WTC11 (cell line): ENCODE data around the gene PLXNA3. TPM values are rescaled to one million over a fixed set of nuclear protein-coding genes. Genes with fewer than 3 reads are reported as not detected.

Experiments
- ATAC-seq: fragments of 200-7000 bp; cut with Tn5 transposase; 2 replicates; pipeline ENCODE4 v1.10.0; 2021; ENCODE audit warnings: mild to moderate bottlenecking, moderate library complexity
- CTCF ChIA-PET: fragments of 300-600 bp; sonication (Branson Sonifier 250); formaldehyde crosslinking; loops from one replicate; lab custom pipeline; 2021; ENCODE audit warnings: antibody characterized with exemption; lab: Charles Lee
- POLR2A ChIA-PET: fragments of 350-600 bp; sonication (Branson Sonifier 250); formaldehyde crosslinking; loops from one replicate; lab custom pipeline; 2021; ENCODE audit warnings: antibody characterized with exemption; lab: Charles Lee
- DNase-seq: peaks from one replicate; pipeline ENCODE4 v3.0.0; 2021; ENCODE audit warnings: low spot score
- H3K27ac Mint-ChIP-seq: 2 replicates; pipeline ENCODE4 v1.8.0; 2021; ENCODE audit warnings: mixed read lengths
- H3K27me3 Mint-ChIP-seq: 2 replicates; pipeline ENCODE4 v1.8.0; 2021; ENCODE audit warnings: low read depth, mild to moderate bottlenecking, moderate library complexity, mixed read lengths
- H3K36me3 Mint-ChIP-seq: 2 replicates; pipeline ENCODE4 v1.8.0; 2021; ENCODE audit warnings: mixed read lengths
- H3K4me1 Mint-ChIP-seq: 2 replicates; pipeline ENCODE4 v1.8.0; 2022; ENCODE audit warnings: mixed read lengths
- H3K4me3 Mint-ChIP-seq: 2 replicates; pipeline ENCODE4 v1.8.0; 2021; ENCODE audit warnings: mild to moderate bottlenecking, moderate library complexity, mixed read lengths
- H3K9me3 Mint-ChIP-seq: 2 replicates; pipeline ENCODE4 v1.8.0; 2021; ENCODE audit warnings: mixed read lengths
- CBFB ChIP-seq: sonication (generic); formaldehyde crosslinking; IDR thresholded peaks from 2 replicates; pipeline ENCODE4 v1.8.1; 2022; ENCODE audit warnings: mild to moderate bottlenecking, low read depth, missing genetic modification reagents
- CREB1 ChIP-seq: sonication (generic); formaldehyde crosslinking; IDR thresholded peaks from 2 replicates; pipeline ENCODE4 v1.8.0; 2023; ENCODE audit warnings: mild to moderate bottlenecking, missing genetic modification reagents
- CREM ChIP-seq: sonication (generic); formaldehyde crosslinking; IDR thresholded peaks from 2 replicates; pipeline ENCODE4 v1.8.1; 2022; ENCODE audit warnings: mild to moderate bottlenecking, missing genetic modification reagents, moderate library complexity
- E2F1 ChIP-seq: sonication (generic); formaldehyde crosslinking; IDR thresholded peaks from 2 replicates; pipeline ENCODE4 v1.8.0; 2022; ENCODE audit warnings: mild to moderate bottlenecking, missing genetic modification reagents
- ERG ChIP-seq: fragments of 250-450 bp; sonication (Bioruptor Pico); IDR thresholded peaks from 2 replicates; pipeline ENCODE4 v1.8.0; 2021; ENCODE audit warnings: mild to moderate bottlenecking
- FOXJ3 ChIP-seq: sonication (generic); formaldehyde crosslinking; IDR thresholded peaks from 2 replicates; pipeline ENCODE4 v1.9.0; 2021; ENCODE audit warnings: missing genetic modification reagents, mild to moderate bottlenecking, borderline replicate concordance
- GABPB1 ChIP-seq: sonication (generic); formaldehyde crosslinking; IDR thresholded peaks from 2 replicates; pipeline ENCODE4 v1.8.1; 2023; ENCODE audit warnings: mild to moderate bottlenecking, missing genetic modification reagents
- HMGA2 ChIP-seq: fragments of 250-450 bp; sonication (Bioruptor Pico); IDR thresholded peaks from 2 replicates; pipeline ENCODE4 v1.4.0; 2021; ENCODE audit warnings: mild to moderate bottlenecking, moderate library complexity
- HMGXB4 ChIP-seq: sonication (generic); formaldehyde crosslinking; IDR thresholded peaks from 2 replicates; pipeline ENCODE4 v1.8.1; 2023; ENCODE audit warnings: mild to moderate bottlenecking, moderate library complexity, missing genetic modification reagents
- IRF1 ChIP-seq: sonication (generic); formaldehyde crosslinking; IDR thresholded peaks from 2 replicates; pipeline ENCODE4 v1.8.0; 2023; ENCODE audit warnings: missing genetic modification reagents
- JUN ChIP-seq: sonication (generic); formaldehyde crosslinking; IDR thresholded peaks from 2 replicates; pipeline ENCODE4 v1.8.0; 2023; ENCODE audit warnings: mild to moderate bottlenecking, missing genetic modification reagents
- NFE2L1 ChIP-seq: sonication (generic); formaldehyde crosslinking; IDR thresholded peaks from 2 replicates; pipeline ENCODE4 v1.8.1; 2023; ENCODE audit warnings: missing genetic modification reagents
- NR2C2 ChIP-seq: sonication (generic); formaldehyde crosslinking; IDR thresholded peaks from 2 replicates; pipeline ENCODE4 v1.8.0; 2022; ENCODE audit warnings: mild to moderate bottlenecking, missing genetic modification reagents
- OVOL2 ChIP-seq: fragments of 250-450 bp; sonication (Bioruptor Pico); IDR thresholded peaks from 2 replicates; pipeline ENCODE4 v1.9.0; 2021; ENCODE audit warnings: mild to moderate bottlenecking, borderline replicate concordance
- ZBTB43 ChIP-seq: sonication (generic); formaldehyde crosslinking; IDR thresholded peaks from 2 replicates; pipeline ENCODE4 v1.8.1; 2023; ENCODE audit warnings: mild to moderate bottlenecking, missing genetic modification reagents
- ZMAT4 ChIP-seq: fragments of 250-450 bp; sonication (Bioruptor Pico); IDR thresholded peaks from 2 replicates; pipeline ENCODE4 v1.9.0; 2021; ENCODE audit warnings: mild to moderate bottlenecking
- ZNF263 ChIP-seq: sonication (generic); formaldehyde crosslinking; IDR thresholded peaks from 2 replicates; pipeline ENCODE4 v1.8.1; 2022; ENCODE audit warnings: low read depth, mild to moderate bottlenecking, moderate library complexity, missing genetic modification reagents
- ZNF317 ChIP-seq: sonication (generic); formaldehyde crosslinking; IDR thresholded peaks from 2 replicates; pipeline ENCODE4 v1.8.1; 2023; ENCODE audit warnings: low read depth, mild to moderate bottlenecking, moderate library complexity, missing genetic modification reagents, borderline replicate concordance
- ZNF416 ChIP-seq: fragments of 250-450 bp; sonication (Bioruptor Pico); IDR thresholded peaks from 2 replicates; pipeline ENCODE4 v1.9.0; 2021; ENCODE audit warnings: mild to moderate bottlenecking, inconsistent platforms
- ZNF423 ChIP-seq: fragments of 250-450 bp; sonication (Bioruptor Pico); IDR thresholded peaks from 2 replicates; pipeline ENCODE4 v2.1.2; 2022; ENCODE audit warnings: mild to moderate bottlenecking, moderate library complexity
- total RNA-seq: library from RNA; stranded (reverse); gene quantifications from 3 replicates; pipeline ENCODE4 v1.2.3, GENCODE V29; 2021

The PLXNA3 gene
- total RNA-seq, 1 experiment from 2014 or later: 26.6 TPM

- peaks cover 9% of the 10 kb centered on the region for H3K36me3 Mint-ChIP-seq
- ATAC-seq: no peak
- TF ChIP-seq ZNF263 (CRISPR knock-in tag) (no peak), ZNF416 (CRISPR knock-in tag) (no peak), NFE2L1 (no peak), JUN (CRISPR knock-in tag) (no peak), ZBTB43 (no peak), IRF1 (no peak), ZMAT4 (CRISPR knock-in tag) (no peak), CBFB (CRISPR knock-in tag) (no peak), NR2C2 (CRISPR knock-in tag) (no peak), HMGA2 (CRISPR knock-in tag) (no peak), FOXJ3 (no peak), GABPB1 (no peak), CREB1 (no peak), OVOL2 (CRISPR knock-in tag) (no peak), CREM (CRISPR knock-in tag) (no peak), E2F1 (CRISPR knock-in tag) (no peak), ZNF423 (no peak), HMGXB4 (CRISPR knock-in tag) (no peak), ERG (CRISPR knock-in tag) (no peak)
- TF ChIP-seq, all 79 proteins: peak for 0
- no peaks in the 10 kb centered on the region for H3K4me1 Mint-ChIP-seq
- DNase-seq: no peak
- ChIA-PET CTCF (no interaction called here), POLR2A (no interaction called here)
- H3K9me3 Mint-ChIP-seq: no peaks in the 10 kb centered on the region
- H3K27ac Mint-ChIP-seq: no peak overlapping the region
- H3K27me3 Mint-ChIP-seq: no peaks in the 10 kb centered on the region
- no peak overlapping the region for H3K4me3 Mint-ChIP-seq
These were observed 11.7 kb upstream of the PLXNA3 start for GRCh38 chrX:154446430-154446829.

GRCh38 chrX:154448484-154448883 is 9.6 kb upstream of the PLXNA3 start:
- POLR2A ChIA-PET: no interaction called here
- H3K4me1 Mint-ChIP-seq: no peaks in the 10 kb centered on the region
- H3K27me3 Mint-ChIP-seq: no peaks in the 10 kb centered on the region
- peaks cover 6% of the 10 kb centered on the region for H3K36me3 Mint-ChIP-seq
- no peak overlapping the region for H3K27ac Mint-ChIP-seq
- ATAC-seq: no peak
- TF ChIP-seq ZNF317 (CRISPR knock-in tag): no peak
- CTCF ChIA-PET: interaction anchor here (0.7 kb wide), 1 partner anchor 24 kb away, joined by 3 read pairs; no protein-coding TSS in a partner anchor
- H3K4me3 Mint-ChIP-seq: no peak overlapping the region
- DNase-seq: no peak
- H3K9me3 Mint-ChIP-seq: no peaks in the 10 kb centered on the region
